ENCODE data around the gene GTSE1. TPM values are rescaled to one million over a fixed set of nuclear protein-coding genes. Genes with fewer than 3 reads are reported as not detected.

GTSE1 gene
- total RNA-seq, 3 donors from 2014 or later, result 0.29 to 0.48 TPM; not detected in 1

- intact Hi-C loops (cut with DNase I; ENCODE audit: low total_unique reads), result loop anchor here (10.0 kb wide), 2 partner anchors 156 to 296 kb away; no protein-coding TSS in a partner anchor
- DNase-seq (ENCODE audit: low spot score in 2 of 2), result no peak
- no peaks in the 10 kb centered on the region for H3K4me1 ChIP-seq
- TF ChIP-seq, protein P1, sequence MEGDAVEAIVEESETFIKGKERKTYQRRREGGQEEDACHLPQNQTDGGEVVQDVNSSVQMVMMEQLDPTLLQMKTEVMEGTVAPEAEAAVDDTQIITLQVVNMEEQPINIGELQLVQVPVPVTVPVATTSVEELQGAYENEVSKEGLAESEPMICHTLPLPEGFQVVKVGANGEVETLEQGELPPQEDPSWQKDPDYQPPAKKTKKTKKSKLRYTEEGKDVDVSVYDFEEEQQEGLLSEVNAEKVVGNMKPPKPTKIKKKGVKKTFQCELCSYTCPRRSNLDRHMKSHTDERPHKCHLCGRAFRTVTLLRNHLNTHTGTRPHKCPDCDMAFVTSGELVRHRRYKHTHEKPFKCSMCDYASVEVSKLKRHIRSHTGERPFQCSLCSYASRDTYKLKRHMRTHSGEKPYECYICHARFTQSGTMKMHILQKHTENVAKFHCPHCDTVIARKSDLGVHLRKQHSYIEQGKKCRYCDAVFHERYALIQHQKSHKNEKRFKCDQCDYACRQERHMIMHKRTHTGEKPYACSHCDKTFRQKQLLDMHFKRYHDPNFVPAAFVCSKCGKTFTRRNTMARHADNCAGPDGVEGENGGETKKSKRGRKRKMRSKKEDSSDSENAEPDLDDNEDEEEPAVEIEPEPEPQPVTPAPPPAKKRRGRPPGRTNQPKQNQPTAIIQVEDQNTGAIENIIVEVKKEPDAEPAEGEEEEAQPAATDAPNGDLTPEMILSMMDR (IDR thresholded peaks at IDR 0.05), result no peak
- TF ChIP-seq POLR2A (IDR thresholded peaks at IDR 0.05), result no peak
- no peak for TF ChIP-seq POLR2AphosphoS5 (IDR thresholded peaks at IDR 0.05)
- H3K36me3 ChIP-seq, result peaks cover 11% of the 10 kb centered on the region
- H3K4me3 ChIP-seq, result no peak overlapping the region
- no peaks in the 10 kb centered on the region for H3K27me3 ChIP-seq
- peaks cover 5 to 10% of the 10 kb centered on the region in 2 donors for H3K9me3 ChIP-seq
- no peak overlapping the region for H3K27ac ChIP-seq
Observed at GRCh38 chr22:46290843-46291785, 5.6 kb upstream of the GTSE1 start.

- H3K9me3 ChIP-seq, result peaks cover 5 to 10% of the 10 kb centered on the region in 2 donors
- no peak overlapping the region for H3K4me3 ChIP-seq
- H3K27me3 ChIP-seq, result no peaks in the 10 kb centered on the region
- peak overlapping the region in 1 of 2 donors; percentile 36 for H3K27ac ChIP-seq
- DNase-seq (ENCODE audit: low spot score in 2 of 2), result no peak
- intact Hi-C loops (cut with DNase I; ENCODE audit: low total_unique reads), result loop anchor here (10.0 kb wide), 2 partner anchors 157 to 297 kb away; no protein-coding TSS in a partner anchor
- peaks cover 11% of the 10 kb centered on the region for H3K36me3 ChIP-seq
- H3K4me1 ChIP-seq, result peaks cover 0 to 3% of the 10 kb centered on the region in 2 donors
- no peak for TF ChIP-seq POLR2AphosphoS5 (IDR thresholded peaks at IDR 0.05)
- no peak for TF ChIP-seq POLR2A (IDR thresholded peaks at IDR 0.05)
- TF ChIP-seq, protein P1 (IDR thresholded peaks at IDR 0.05), result no peak
Observed at GRCh38 chr22:46292173-46292572, 4.5 kb upstream of the GTSE1 start.

GRCh38 chr22:46292732-46293131 is 3.9 kb upstream of the GTSE1 start:
- Histone ChIP-seq H3K27ac (peak overlapping the region in 1 of 2 donors; percentile 52), H3K36me3 (peaks cover 11% of the 10 kb centered on the region), H3K4me3 (no peak overlapping the region), H3K27me3 (no peaks in the 10 kb centered on the region), H3K9me3 (peaks cover 5 to 10% of the 10 kb centered on the region in 2 donors), H3K4me1 (peaks cover 0 to 3% of the 10 kb centered on the region in 2 donors)
- TF ChIP-seq POLR2A (IDR thresholded peaks at IDR 0.05) (no peak), POLR2AphosphoS5 (IDR thresholded peaks at IDR 0.05) (no peak)
- TF ChIP-seq, protein P1 (IDR thresholded peaks at IDR 0.05), result no peak
- no peak for DNase-seq (ENCODE audit: low spot score in 2 of 2)
- intact Hi-C loops (cut with DNase I; ENCODE audit: low total_unique reads), result loop anchor here (10.0 kb wide), 2 partner anchors 158 to 298 kb away; no protein-coding TSS in a partner anchor

- TF ChIP-seq POLR2A (IDR thresholded peaks at IDR 0.05), result no peak
- TF ChIP-seq POLR2AphosphoS5 (IDR thresholded peaks at IDR 0.05), result no peak
- TF ChIP-seq, protein P1 (IDR thresholded peaks at IDR 0.05), result no peak
- intact Hi-C loops (cut with DNase I; ENCODE audit: low total_unique reads), result loop anchor here (10.0 kb wide), 2 partner anchors 159 to 299 kb away; no protein-coding TSS in a partner anchor
Observed at GRCh38 chr22:46293577-46294260, 3.0 kb upstream of the GTSE1 start.

More at GRCh38 chr22:46293577-46294260, 3.0 kb upstream of the GTSE1 start:
- H3K27ac ChIP-seq, result peak overlapping the region in 1 of 2 donors; percentile 52
- no peaks in the 10 kb centered on the region for H3K27me3 ChIP-seq
- peaks cover 11% of the 10 kb centered on the region for H3K36me3 ChIP-seq
- H3K4me1 ChIP-seq, result peaks cover 0 to 3% of the 10 kb centered on the region in 2 donors
- H3K9me3 ChIP-seq, result peaks cover 5 to 10% of the 10 kb centered on the region in 2 donors
- no peak for DNase-seq (ENCODE audit: low spot score in 2 of 2)
- no peak overlapping the region for H3K4me3 ChIP-seq
